Measurements from ENCODE around the gene NSUN4.
A peak's percentile ranks its signal among the peaks of the same experiment; 100 is the strongest.
"Not testable (repeated sequence)": the region's sequence is repeated elsewhere in the genome, so short reads cannot be mapped to it uniquely, and the experiment has no call there.

NSUN4 gene

GRCh38 chr1:46328182-46328581 is 12.4 kb upstream of the NSUN4 start:
- not testable (repeated sequence) for DNase-seq

GRCh38 chr1:46329807-46330206 is 10.8 kb upstream of the NSUN4 start:
- DNase-seq, result not testable (repeated sequence)

GRCh38 chr1:46330381-46330780 is 10.2 kb upstream of the NSUN4 start:
- DNase-seq, result not testable (repeated sequence)

- not testable (repeated sequence) for DNase-seq
Measured at GRCh38 chr1:46331786-46332540, 8.6 kb upstream of the NSUN4 start.

- DNase-seq, result peak; percentile 74 to 83 (median 82)
Measured at GRCh38 chr1:46333300-46334029, 7.1 kb upstream of the NSUN4 start.

- DNase-seq, result no peak
Measured at GRCh38 chr1:46334030-46334384, 6.6 kb upstream of the NSUN4 start.

GRCh38 chr1:46335081-46335480 is 5.5 kb upstream of the NSUN4 start:
- no peak for DNase-seq

GRCh38 chr1:46337409-46337808 is 3.2 kb upstream of the NSUN4 start:
- DNase-seq, result not testable (repeated sequence)

- no peak for DNase-seq
Measured at GRCh38 chr1:46341222-46342083, 846 bp downstream of the NSUN4 start.

- peak in 1 of 3 donors; percentile 22 for DNase-seq
Measured at GRCh38 chr1:46342084-46342656, 1.6 kb downstream of the NSUN4 start.

GRCh38 chr1:46342677-46343350 is 2.2 kb downstream of the NSUN4 start:
- DNase-seq, result no peak

GRCh38 chr1:46343351-46343695 is 2.7 kb downstream of the NSUN4 start:
- DNase-seq, result no peak

GRCh38 chr1:46343705-46344104 is 3.1 kb downstream of the NSUN4 start:
- DNase-seq, result no peak

GRCh38 chr1:46344481-46344880 is 3.9 kb downstream of the NSUN4 start:
- no peak for DNase-seq

- DNase-seq, result peak in 2 of 3 donors; percentile 16 to 32
Measured at GRCh38 chr1:46345281-46345680, 4.7 kb downstream of the NSUN4 start.

GRCh38 chr1:46352363-46352762 is 11.8 kb downstream of the NSUN4 start:
- DNase-seq, result no peak

- not testable (repeated sequence) for DNase-seq
Measured at GRCh38 chr1:46355920-46356319, 15.3 kb downstream of the NSUN4 start.

GRCh38 chr1:46362158-46362557 is 21.6 kb downstream of the NSUN4 start:
- DNase-seq, result peak in 2 of 3 donors; percentile 35 to 44

GRCh38 chr1:46363121-46363520 is 22.5 kb downstream of the NSUN4 start:
- DNase-seq, result no peak

- DNase-seq, result no peak
Measured at GRCh38 chr1:46364612-46365011, 24.0 kb downstream of the NSUN4 start.

GRCh38 chr1:46365796-46366195 is 25.2 kb downstream of the NSUN4 start:
- DNase-seq, result not testable (repeated sequence)

GRCh38 chr1:46367072-46367471 is 26.5 kb downstream of the NSUN4 start:
- DNase-seq, result no peak

Measured in suppressor macrophage treated with lipopolysaccharide for 1 hour (primary cell).